SH-SY5Y (cell line): ENCODE data around the gene MROH7.

Source experiments
- GATA2 ChIP-seq: IDR thresholded peaks from 2 replicates; pipeline ENCODE4 v1.6.1; 2011; ENCODE audit warnings: mild to moderate bottlenecking, low read depth, low read length
- GATA3 ChIP-seq: IDR thresholded peaks from 2 replicates; pipeline ENCODE4 v1.6.1; 2011; ENCODE audit warnings: low read depth, mild to moderate bottlenecking, low read length, moderate library complexity

- TF ChIP-seq GATA2 (no peak), GATA3 (no peak)
These were observed 73.4 kb downstream of the MROH7 start for GRCh38 chr1:54714881-54715492.
